ENCODE data around the gene FAM228B. TPM values are rescaled to one million over a fixed set of nuclear protein-coding genes. Genes with fewer than 3 reads are reported as not detected.

FAM228B gene
- total RNA-seq, 1 donor from 2014 or later = 3.2 TPM

GRCh38 chr2:24199968-24200590 is 76.8 kb downstream of the FAM228B start:
- no peak for FAIRE-seq
- no peak overlapping the region for H3K4me3 ChIP-seq (ENCODE audit: low read depth, low read length)
- TF ChIP-seq CTCF (IDR thresholded peaks at IDR 0.05; ENCODE audit: insufficient read depth, low read length, severe bottlenecking) = no peak
- no peak for DNase-seq (ENCODE audit: low read depth)
- H3K36me3 ChIP-seq (ENCODE audit: control insufficient read depth, insufficient read depth, low read length) = peaks cover 4% of the 10 kb centered on the region
- no peaks in the 10 kb centered on the region for H3K27me3 ChIP-seq (ENCODE audit: control insufficient read depth, insufficient read depth, low read length)

GRCh38 chr2:24200799-24201198 is 77.5 kb downstream of the FAM228B start:
- FAIRE-seq = no peak
- Histone ChIP-seq H3K27me3 (ENCODE audit: control insufficient read depth, insufficient read depth, low read length) (no peaks in the 10 kb centered on the region), H3K36me3 (ENCODE audit: control insufficient read depth, insufficient read depth, low read length) (peaks cover 4% of the 10 kb centered on the region), H3K4me3 (ENCODE audit: low read depth, low read length) (no peak overlapping the region)
- no peak for DNase-seq (ENCODE audit: low read depth)
- no peak for TF ChIP-seq CTCF (IDR thresholded peaks at IDR 0.05; ENCODE audit: insufficient read depth, low read length, severe bottlenecking)

DNA sequence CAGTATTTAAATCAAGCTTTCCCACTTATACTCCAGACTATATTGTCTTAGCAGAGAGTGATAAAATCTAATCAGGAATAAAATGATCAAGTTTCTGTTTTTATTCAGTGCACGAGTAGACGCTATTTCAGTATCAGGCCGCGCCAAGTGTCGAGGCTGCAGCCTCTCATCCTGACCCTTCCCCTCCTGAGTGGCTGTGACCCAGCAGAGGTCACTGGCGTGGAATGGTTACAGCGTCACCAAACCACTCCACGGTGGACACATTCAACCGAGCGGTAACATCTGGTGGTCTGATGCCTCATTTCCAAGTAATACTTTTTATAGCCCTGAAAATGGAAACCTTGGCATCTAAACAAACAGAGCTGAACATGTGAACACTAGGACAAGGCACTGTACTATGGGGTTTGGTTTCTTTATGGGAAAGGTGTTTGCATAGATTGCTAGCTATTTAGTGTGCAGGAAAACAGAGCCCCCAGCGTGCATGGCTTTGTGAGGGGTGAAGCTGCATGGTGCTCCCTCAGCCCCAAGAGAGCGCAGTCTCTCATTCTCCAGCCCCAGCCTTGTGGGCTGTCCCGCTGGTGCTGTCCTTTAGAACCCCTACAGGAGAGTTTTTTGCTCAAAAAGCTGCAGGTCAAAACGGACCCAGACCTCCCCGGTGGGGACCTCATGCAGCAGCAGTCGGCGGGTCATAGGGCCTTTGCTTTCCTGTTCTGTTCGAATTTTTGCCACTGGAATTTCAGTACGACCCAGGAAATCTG is 79.9 kb downstream of the FAM228B start:
- Histone ChIP-seq H3K36me3 (ENCODE audit: control insufficient read depth, insufficient read depth, low read length) (peaks cover 6% of the 10 kb centered on the region), H3K27me3 (ENCODE audit: control insufficient read depth, insufficient read depth, low read length) (no peaks in the 10 kb centered on the region), H3K4me3 (ENCODE audit: low read depth, low read length) (no peak overlapping the region)
- DNase-seq (ENCODE audit: low read depth) (no peak), FAIRE-seq (no peak)
- no peak for TF ChIP-seq CTCF (IDR thresholded peaks at IDR 0.05; ENCODE audit: insufficient read depth, low read length, severe bottlenecking)

DNA sequence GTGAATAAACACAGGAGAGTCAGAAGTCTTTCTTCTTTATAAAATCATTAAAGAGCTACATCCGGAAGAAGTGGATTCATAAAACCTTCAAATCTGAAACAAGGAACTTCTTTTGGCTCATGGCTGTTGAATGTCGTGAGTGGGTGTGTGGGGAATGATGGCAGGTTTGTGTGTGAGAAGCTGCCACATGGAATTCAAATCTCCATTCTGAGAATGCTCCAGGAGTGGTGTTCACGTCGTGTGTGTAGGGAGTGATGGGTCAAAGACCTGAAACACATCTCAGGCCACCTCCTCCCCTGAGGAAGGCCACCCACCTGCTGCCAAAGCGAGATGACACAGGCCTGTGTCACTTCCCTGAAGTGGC is 80.5 kb downstream of the FAM228B start:
- no peak for TF ChIP-seq CTCF (IDR thresholded peaks at IDR 0.05; ENCODE audit: insufficient read depth, low read length, severe bottlenecking)
- DNase-seq (ENCODE audit: low read depth) = no peak
- Histone ChIP-seq H3K27me3 (ENCODE audit: control insufficient read depth, insufficient read depth, low read length) (no peaks in the 10 kb centered on the region), H3K36me3 (ENCODE audit: control insufficient read depth, insufficient read depth, low read length) (peaks cover 9% of the 10 kb centered on the region), H3K4me3 (ENCODE audit: low read depth, low read length) (no peak overlapping the region)
- no peak for FAIRE-seq

DNA sequence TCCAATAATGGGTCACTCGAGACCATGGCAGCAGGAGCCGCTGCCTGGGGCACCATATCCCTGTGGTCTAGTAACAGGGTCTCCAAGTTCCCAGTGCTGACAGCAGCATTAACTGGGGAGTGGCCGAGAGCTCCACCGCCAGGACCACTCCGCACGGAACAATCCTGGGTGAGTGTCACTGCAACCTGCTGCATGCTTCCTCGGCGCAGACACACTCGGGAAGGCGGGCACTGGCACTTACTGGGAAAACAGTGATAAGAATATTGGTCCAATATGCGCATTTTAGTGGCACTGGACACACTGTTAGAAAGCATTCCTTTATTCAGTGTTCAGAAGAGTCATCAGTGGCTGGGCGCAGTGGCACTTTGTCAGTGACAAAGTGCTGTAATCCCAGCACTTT is 81.2 kb downstream of the FAM228B start:
- no peak overlapping the region for H3K4me3 ChIP-seq (ENCODE audit: low read depth, low read length)
- H3K36me3 ChIP-seq (ENCODE audit: control insufficient read depth, insufficient read depth, low read length) = peaks cover 13% of the 10 kb centered on the region
- no peak for TF ChIP-seq CTCF (IDR thresholded peaks at IDR 0.05; ENCODE audit: insufficient read depth, low read length, severe bottlenecking)
- DNase-seq (ENCODE audit: low read depth) (no peak), FAIRE-seq (no peak)
- H3K27me3 ChIP-seq (ENCODE audit: control insufficient read depth, insufficient read depth, low read length) = no peaks in the 10 kb centered on the region
